A549 (cell line): Measurements from ENCODE around the gene FYB1.

Experiments
- CBX2 ChIP-seq: fragments of 200-600 bp; sonication (generic); IDR thresholded peaks from 2 replicates; pipeline ENCODE4 v1.6.1; 2016; ENCODE audit warnings: low read depth, mild to moderate bottlenecking, borderline replicate concordance
- POLR2A ChIP-seq: IDR thresholded peaks from 2 replicates; pipeline ENCODE4 v1.6.1; 2012; ENCODE audit warnings: mild to moderate bottlenecking, low read length
- RFX5 ChIP-seq: fragments of 450-650 bp; IDR thresholded peaks from 2 replicates; pipeline ENCODE4 v1.7.1; 2014; ENCODE audit warnings: antibody characterized with exemption, mild to moderate bottlenecking, moderate library complexity

GRCh38 chr5:39211773-39212172 lies 7.6 kb downstream of the FYB1 start:
- TF ChIP-seq POLR2A = no peak
- no peak for TF ChIP-seq RFX5
- TF ChIP-seq CBX2 = no peak
